GM12875 (cell line): Measurements from ENCODE around the gene ZNF239.

Source experiments
- H3K4me3 ChIP-seq: one replicate; pipeline ENCODE4 v1.5.1; 2011; ENCODE audit warnings: low read depth, low read length, control low read depth
- TF ChIP-seq, protein P1 (sequence below): IDR thresholded peaks from 2 replicates; pipeline ENCODE4 v1.5.1; 2011; ENCODE audit warnings: low read depth, mild to moderate bottlenecking, control low read depth, inconsistent platforms, low read length, moderate library complexity, borderline replicate concordance; ENCODE audit not compliant: insufficient read depth

The ZNF239 gene

DNA sequence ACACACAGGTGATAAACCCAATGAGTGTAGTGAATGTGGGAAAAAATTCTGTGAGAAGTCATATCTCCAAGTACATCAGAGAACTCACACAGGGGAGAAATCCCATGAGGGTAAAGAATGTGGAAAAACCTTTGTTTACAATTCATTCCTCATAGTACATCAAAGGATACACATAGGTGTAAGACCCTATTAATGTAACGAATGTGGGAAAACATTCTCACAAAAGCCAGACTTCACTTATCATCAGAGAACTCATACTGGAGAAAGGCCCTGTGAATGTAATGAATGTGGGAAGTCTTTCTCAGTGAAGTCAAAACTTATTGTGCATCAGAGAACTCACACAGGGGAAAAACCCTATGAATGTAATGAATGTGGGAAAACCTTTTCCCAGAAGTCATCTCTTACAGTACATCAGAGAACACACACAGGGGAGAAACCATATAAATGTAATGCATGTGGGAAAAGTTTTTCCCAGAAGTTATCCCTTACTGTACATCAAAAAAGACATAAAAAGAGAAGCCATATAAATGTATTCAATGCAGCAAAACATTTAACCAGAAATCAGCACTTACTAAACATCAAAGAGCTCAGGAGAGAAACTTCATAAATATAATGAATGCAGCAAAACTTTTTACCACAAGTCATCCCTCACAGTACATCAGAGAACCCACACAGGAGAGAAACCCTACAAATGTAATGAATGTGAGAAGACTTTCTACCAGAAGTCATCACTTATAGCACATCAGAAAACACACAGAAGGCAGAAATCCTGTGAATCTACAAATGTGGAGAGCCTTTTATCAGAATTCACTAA lies 49.8 kb downstream of the ZNF239 start:
- H3K4me3 ChIP-seq = no peak overlapping the region
- TF ChIP-seq, protein P1, sequence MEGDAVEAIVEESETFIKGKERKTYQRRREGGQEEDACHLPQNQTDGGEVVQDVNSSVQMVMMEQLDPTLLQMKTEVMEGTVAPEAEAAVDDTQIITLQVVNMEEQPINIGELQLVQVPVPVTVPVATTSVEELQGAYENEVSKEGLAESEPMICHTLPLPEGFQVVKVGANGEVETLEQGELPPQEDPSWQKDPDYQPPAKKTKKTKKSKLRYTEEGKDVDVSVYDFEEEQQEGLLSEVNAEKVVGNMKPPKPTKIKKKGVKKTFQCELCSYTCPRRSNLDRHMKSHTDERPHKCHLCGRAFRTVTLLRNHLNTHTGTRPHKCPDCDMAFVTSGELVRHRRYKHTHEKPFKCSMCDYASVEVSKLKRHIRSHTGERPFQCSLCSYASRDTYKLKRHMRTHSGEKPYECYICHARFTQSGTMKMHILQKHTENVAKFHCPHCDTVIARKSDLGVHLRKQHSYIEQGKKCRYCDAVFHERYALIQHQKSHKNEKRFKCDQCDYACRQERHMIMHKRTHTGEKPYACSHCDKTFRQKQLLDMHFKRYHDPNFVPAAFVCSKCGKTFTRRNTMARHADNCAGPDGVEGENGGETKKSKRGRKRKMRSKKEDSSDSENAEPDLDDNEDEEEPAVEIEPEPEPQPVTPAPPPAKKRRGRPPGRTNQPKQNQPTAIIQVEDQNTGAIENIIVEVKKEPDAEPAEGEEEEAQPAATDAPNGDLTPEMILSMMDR = no peak
